ENCODE measurements around the gene KLHL29. TPM values are rescaled to one million over a fixed set of nuclear protein-coding genes. Genes with fewer than 3 reads are reported as not detected.

The KLHL29 gene
- total and polyA plus RNA-seq, 2 donors (not counting 3 experiments of a cell fraction or from before 2014, with no cell fraction given): 4.6 to 12.7 TPM

- no peak for FAIRE-seq
- CTCF ChIA-PET: no interaction called here
- Histone ChIP-seq H3K9me3 (replicated peaks; ENCODE audit: control insufficient read depth, insufficient read depth, low read length) (no peaks in the 10 kb centered on the region), H3K9ac (replicated peaks; ENCODE audit: extremely low read depth, insufficient read depth, low read length) (no peak overlapping the region), H3K36me3 (ENCODE audit: control insufficient read depth in 2 of 2, extremely low read depth in 1 of 2, insufficient read depth in 2 of 2, low read length in 2 of 2) (no peaks in the 10 kb centered on the region), H3K4me1 (ENCODE audit: control insufficient read depth, extremely low read depth, insufficient read depth, low read length) (no peaks in the 10 kb centered on the region), H4K20me1 (replicated peaks; ENCODE audit: control insufficient read depth, extremely low read depth, insufficient read depth, low read length) (no peaks in the 10 kb centered on the region), H3K79me2 (ENCODE audit: control insufficient read depth, insufficient read depth, low read length) (no peaks in the 10 kb centered on the region), H3K4me2 (ENCODE audit: insufficient read depth, low read length) (no peak overlapping the region), H3K4me3 (replicated peaks in 1 of 3; ENCODE audit: insufficient read depth in 1 of 3, low read depth in 1 of 3, low read length in 3 of 3) (no peak overlapping the region), H3K27ac (ENCODE audit: insufficient read depth, low read depth, low read length) (no peak overlapping the region), H3K27me3 (ENCODE audit: control insufficient read depth in 2 of 2, insufficient read depth in 2 of 2, low read length in 2 of 2) (no peaks in the 10 kb centered on the region), H3K9me1 (replicated peaks; ENCODE audit: control insufficient read depth, extremely low read depth, insufficient read depth, low read length) (no peaks in the 10 kb centered on the region), H2AFZ (ENCODE audit: low read depth, low read length) (no peak overlapping the region)
- POLR2A ChIA-PET: no interaction called here
- no TSS peak for BruUV-seq (replicated peaks)
- intact Hi-C loops (cut with micrococcal nuclease): no loop called here
- dilution Hi-C loops (cut with MboI; ENCODE audit: extremely low pct_ligation_motif_present, low sequenced_read_pairs): no loop called here
- TF ChIP-seq, protein P1, sequence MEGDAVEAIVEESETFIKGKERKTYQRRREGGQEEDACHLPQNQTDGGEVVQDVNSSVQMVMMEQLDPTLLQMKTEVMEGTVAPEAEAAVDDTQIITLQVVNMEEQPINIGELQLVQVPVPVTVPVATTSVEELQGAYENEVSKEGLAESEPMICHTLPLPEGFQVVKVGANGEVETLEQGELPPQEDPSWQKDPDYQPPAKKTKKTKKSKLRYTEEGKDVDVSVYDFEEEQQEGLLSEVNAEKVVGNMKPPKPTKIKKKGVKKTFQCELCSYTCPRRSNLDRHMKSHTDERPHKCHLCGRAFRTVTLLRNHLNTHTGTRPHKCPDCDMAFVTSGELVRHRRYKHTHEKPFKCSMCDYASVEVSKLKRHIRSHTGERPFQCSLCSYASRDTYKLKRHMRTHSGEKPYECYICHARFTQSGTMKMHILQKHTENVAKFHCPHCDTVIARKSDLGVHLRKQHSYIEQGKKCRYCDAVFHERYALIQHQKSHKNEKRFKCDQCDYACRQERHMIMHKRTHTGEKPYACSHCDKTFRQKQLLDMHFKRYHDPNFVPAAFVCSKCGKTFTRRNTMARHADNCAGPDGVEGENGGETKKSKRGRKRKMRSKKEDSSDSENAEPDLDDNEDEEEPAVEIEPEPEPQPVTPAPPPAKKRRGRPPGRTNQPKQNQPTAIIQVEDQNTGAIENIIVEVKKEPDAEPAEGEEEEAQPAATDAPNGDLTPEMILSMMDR (IDR thresholded peaks at IDR 0.05; ENCODE audit: extremely low read depth in 1 of 2, insufficient read depth in 1 of 2, low read depth in 1 of 2, low read length in 2 of 2): no peak
- TF ChIP-seq FOS (IDR thresholded peaks at IDR 0.05; ENCODE audit: borderline replicate concordance, insufficient read depth, low read length): no peak
- TF ChIP-seq, protein P2, sequence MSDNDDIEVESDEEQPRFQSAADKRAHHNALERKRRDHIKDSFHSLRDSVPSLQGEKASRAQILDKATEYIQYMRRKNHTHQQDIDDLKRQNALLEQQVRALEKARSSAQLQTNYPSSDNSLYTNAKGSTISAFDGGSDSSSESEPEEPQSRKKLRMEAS (IDR thresholded peaks at IDR 0.05; ENCODE audit: insufficient read depth, insufficient read length): no peak
- no peak for TF ChIP-seq GATA2 (IDR thresholded peaks at IDR 0.05; ENCODE audit: insufficient read depth, insufficient read length, low read depth, low read length)
- TF ChIP-seq POLR2AphosphoS5 (IDR thresholded peaks at IDR 0.05; ENCODE audit: insufficient read depth, low read depth, low read length): no peak
- no peak for TF ChIP-seq JUN (IDR thresholded peaks at IDR 0.05; ENCODE audit: borderline replicate concordance, insufficient read depth, insufficient read length, low read depth)
- no peak for TF ChIP-seq POLR2A (IDR thresholded peaks at IDR 0.05; ENCODE audit: low read depth, low read length)
- TF ChIP-seq EZH2 (IDR thresholded peaks at IDR 0.05; ENCODE audit: borderline replicate concordance, low read depth, low read length, severe bottlenecking): no peak
- TF ChIP-seq MYC (IDR thresholded peaks at IDR 0.05; ENCODE audit: low read depth, low read length): no peak
- DNase-seq (ENCODE audit: low read depth, low spot score): no peak
Measured at GRCh38 chr2:23503097-23503496, 118.1 kb downstream of the KLHL29 start.

Measured in endothelial cell of umbilical vein (primary cell).